DND-41 (cell line): ENCODE data around the gene KCP.

Experiments used
- EZH2 ChIP-seq: IDR thresholded peaks from 3 replicates; pipeline ENCODE4 v1.6.1; 2012; ENCODE audit warnings: borderline replicate concordance, low read depth, mild to moderate bottlenecking, moderate library complexity, low read length, inconsistent platforms; ENCODE audit not compliant: severe bottlenecking
- TF ChIP-seq, protein P1 (sequence below): IDR thresholded peaks from 2 replicates; pipeline ENCODE4 v1.5.1; 2012; ENCODE audit warnings: borderline replicate concordance, low read length, moderate library complexity, mild to moderate bottlenecking; ENCODE audit not compliant: poor library complexity, severe bottlenecking; ENCODE audit errors: extremely low read depth

DNA sequence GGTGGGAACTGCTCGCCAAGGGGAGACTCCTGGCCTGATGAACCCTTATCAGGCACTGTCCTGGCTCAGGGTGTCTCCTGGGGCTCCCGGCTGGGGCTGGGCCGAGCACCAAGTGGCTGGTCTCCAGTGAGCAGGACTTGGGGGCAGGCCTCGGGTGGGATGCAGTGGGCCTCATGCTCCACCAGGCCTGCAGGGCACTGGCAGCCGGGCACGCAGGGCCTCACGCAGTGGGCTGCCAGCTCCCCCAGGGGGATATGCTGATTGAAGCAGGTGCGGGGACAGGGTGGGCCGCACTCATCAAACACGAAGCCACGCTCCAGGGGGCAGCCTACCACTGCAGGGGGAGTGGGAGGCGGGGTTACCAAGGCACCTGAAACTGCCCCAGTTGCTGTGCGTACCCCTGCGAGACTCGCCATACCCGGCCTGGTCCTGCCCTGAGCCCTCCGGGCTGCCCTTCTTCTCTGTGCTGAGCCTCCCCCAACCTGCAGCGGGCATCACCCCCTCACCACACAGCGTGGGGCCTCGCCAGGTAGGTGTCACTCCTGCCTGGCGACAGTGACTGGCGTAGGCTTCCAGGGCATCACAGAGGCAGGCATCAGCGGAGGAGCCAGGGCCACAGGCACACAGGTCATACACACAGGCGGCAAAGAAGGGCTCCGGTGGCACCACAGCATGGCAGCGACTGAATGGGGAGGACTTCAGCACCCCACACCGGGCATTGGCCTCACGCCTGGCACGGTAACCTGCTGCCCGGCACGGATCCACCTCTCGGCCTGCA lies 33.3 kb downstream of the KCP start:
- TF ChIP-seq, protein P1, sequence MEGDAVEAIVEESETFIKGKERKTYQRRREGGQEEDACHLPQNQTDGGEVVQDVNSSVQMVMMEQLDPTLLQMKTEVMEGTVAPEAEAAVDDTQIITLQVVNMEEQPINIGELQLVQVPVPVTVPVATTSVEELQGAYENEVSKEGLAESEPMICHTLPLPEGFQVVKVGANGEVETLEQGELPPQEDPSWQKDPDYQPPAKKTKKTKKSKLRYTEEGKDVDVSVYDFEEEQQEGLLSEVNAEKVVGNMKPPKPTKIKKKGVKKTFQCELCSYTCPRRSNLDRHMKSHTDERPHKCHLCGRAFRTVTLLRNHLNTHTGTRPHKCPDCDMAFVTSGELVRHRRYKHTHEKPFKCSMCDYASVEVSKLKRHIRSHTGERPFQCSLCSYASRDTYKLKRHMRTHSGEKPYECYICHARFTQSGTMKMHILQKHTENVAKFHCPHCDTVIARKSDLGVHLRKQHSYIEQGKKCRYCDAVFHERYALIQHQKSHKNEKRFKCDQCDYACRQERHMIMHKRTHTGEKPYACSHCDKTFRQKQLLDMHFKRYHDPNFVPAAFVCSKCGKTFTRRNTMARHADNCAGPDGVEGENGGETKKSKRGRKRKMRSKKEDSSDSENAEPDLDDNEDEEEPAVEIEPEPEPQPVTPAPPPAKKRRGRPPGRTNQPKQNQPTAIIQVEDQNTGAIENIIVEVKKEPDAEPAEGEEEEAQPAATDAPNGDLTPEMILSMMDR = no peak
- TF ChIP-seq EZH2 = no peak
